Osteoblast (primary cell): ENCODE measurements around the gene CACNA1C. TPM values are rescaled to one million over a fixed set of nuclear protein-coding genes. Genes with fewer than 3 reads are reported as not detected.

Experiments used
- DNase-seq: peaks from one replicate; pipeline ENCODE4 v3.0.0; 2011; ENCODE audit warnings: low spot score, mixed read lengths; ENCODE audit not compliant: insufficient read length; ENCODE audit errors: missing footprints
- H2AFZ ChIP-seq: 2 replicates; pipeline ENCODE4 v1.6.0; 2011; ENCODE audit warnings: mild to moderate bottlenecking, low read length
- H3K27ac ChIP-seq: 2 replicates; pipeline ENCODE4 v1.5.1; 2011; ENCODE audit warnings: mild to moderate bottlenecking, low read depth, low read length, moderate library complexity
- H3K27me3 ChIP-seq: 2 replicates; pipeline ENCODE4 v1.6.0; 2012; ENCODE audit warnings: mild to moderate bottlenecking, control low read depth, inconsistent platforms, low read length, moderate library complexity; ENCODE audit not compliant: insufficient read depth
- H3K36me3 ChIP-seq: 2 replicates; pipeline ENCODE4 v1.5.1; 2011; ENCODE audit warnings: mild to moderate bottlenecking, low read length, control low read depth, moderate library complexity; ENCODE audit not compliant: insufficient read depth
- H3K4me1 ChIP-seq: 2 replicates; pipeline ENCODE4 v1.5.1; 2011; ENCODE audit warnings: mild to moderate bottlenecking, low read length, control low read depth, moderate library complexity; ENCODE audit not compliant: insufficient read depth
- H3K4me2 ChIP-seq: 2 replicates; pipeline ENCODE4 v1.6.0; 2011; ENCODE audit warnings: mild to moderate bottlenecking, low read length; ENCODE audit not compliant: insufficient read depth
- H3K4me3 ChIP-seq: fragments of 200-600 bp; sonication (generic); 3 replicates; pipeline ENCODE4 v1.5.1; 2012; ENCODE audit warnings: mild to moderate bottlenecking, low read length, inconsistent platforms; ENCODE audit not compliant: insufficient read depth
- H3K79me2 ChIP-seq: 2 replicates; pipeline ENCODE4 v1.6.0; 2012; ENCODE audit warnings: mild to moderate bottlenecking, low read length, control low read depth, inconsistent platforms; ENCODE audit not compliant: insufficient read depth
- H3K9me3 ChIP-seq: 2 replicates; pipeline ENCODE4 v1.5.1; 2011; ENCODE audit warnings: low read depth, low read length, control low read depth
- H4K20me1 ChIP-seq: 2 replicates; pipeline ENCODE4 v1.6.0; 2012; ENCODE audit warnings: mild to moderate bottlenecking, low read length, control low read depth; ENCODE audit not compliant: insufficient read depth
- CTCF ChIP-seq: IDR thresholded peaks from 2 replicates; pipeline ENCODE4 v1.5.1; 2011; ENCODE audit warnings: mild to moderate bottlenecking, low read depth, low read length, moderate library complexity; ENCODE audit errors: extremely low read depth
- total RNA-seq: library from RNA; depleted of rRNA; stranded (reverse); fragments of >200 nt; gene quantifications from 2 replicates; pipeline ENCODE4 v1.2.3, GENCODE V29; 2012

Gene CACNA1C
- total RNA-seq, 1 donor: 19.2 TPM

- peaks cover 41% of the 10 kb centered on the region for H4K20me1 ChIP-seq
- H3K79me2 ChIP-seq: no peaks in the 10 kb centered on the region
- peaks cover 4% of the 10 kb centered on the region for H3K4me1 ChIP-seq
- H2AFZ ChIP-seq: no peak overlapping the region
- no peaks in the 10 kb centered on the region for H3K27me3 ChIP-seq
- H3K36me3 ChIP-seq: peaks cover 3% of the 10 kb centered on the region
- DNase-seq: no peak
- no peak overlapping the region for H3K4me3 ChIP-seq
- H3K9me3 ChIP-seq: no peaks in the 10 kb centered on the region
- no peak overlapping the region for H3K27ac ChIP-seq
- TF ChIP-seq CTCF: no peak
- H3K4me2 ChIP-seq: no peak overlapping the region
Observed at GRCh38 chr12:2402073-2402579, 349.3 kb downstream of the CACNA1C start.

- no peak for DNase-seq
- H3K4me3 ChIP-seq: no peak overlapping the region
- H3K36me3 ChIP-seq: peaks cover 3% of the 10 kb centered on the region
- no peaks in the 10 kb centered on the region for H3K9me3 ChIP-seq
- no peaks in the 10 kb centered on the region for H3K27me3 ChIP-seq
- H3K4me2 ChIP-seq: no peak overlapping the region
- H2AFZ ChIP-seq: no peak overlapping the region
- no peak for TF ChIP-seq CTCF
- H3K79me2 ChIP-seq: no peaks in the 10 kb centered on the region
- peaks cover 32% of the 10 kb centered on the region for H4K20me1 ChIP-seq
- no peak overlapping the region for H3K27ac ChIP-seq
- no peaks in the 10 kb centered on the region for H3K4me1 ChIP-seq
Observed at GRCh38 chr12:2403221-2403976, 350.6 kb downstream of the CACNA1C start.

- H3K4me3 ChIP-seq: no peak overlapping the region
- H2AFZ ChIP-seq: no peak overlapping the region
- no peak for TF ChIP-seq CTCF
- H3K4me1 ChIP-seq: no peaks in the 10 kb centered on the region
- no peaks in the 10 kb centered on the region for H3K79me2 ChIP-seq
- H4K20me1 ChIP-seq: peaks cover 38% of the 10 kb centered on the region
- H3K27ac ChIP-seq: no peak overlapping the region
- H3K27me3 ChIP-seq: no peaks in the 10 kb centered on the region
- peaks cover 3% of the 10 kb centered on the region for H3K36me3 ChIP-seq
- DNase-seq: no peak
- H3K9me3 ChIP-seq: no peaks in the 10 kb centered on the region
- H3K4me2 ChIP-seq: no peak overlapping the region
Observed at GRCh38 chr12:2405039-2405438, 352.3 kb downstream of the CACNA1C start.

GRCh38 chr12:2406903-2407302 is 354.1 kb downstream of the CACNA1C start:
- Histone ChIP-seq H4K20me1 (peaks cover 32% of the 10 kb centered on the region), H3K27me3 (no peaks in the 10 kb centered on the region), H2AFZ (no peak overlapping the region), H3K9me3 (no peaks in the 10 kb centered on the region), H3K27ac (no peak overlapping the region), H3K4me3 (no peak overlapping the region), H3K36me3 (peaks cover 3% of the 10 kb centered on the region), H3K4me1 (no peaks in the 10 kb centered on the region), H3K4me2 (no peak overlapping the region), H3K79me2 (no peaks in the 10 kb centered on the region)
- DNase-seq: no peak
- TF ChIP-seq CTCF: no peak
